GM18517 (cell line): ENCODE measurements around the gene CALD1.

Experiments used
- ATAC-seq: cut with Tn5 transposase; IDR thresholded peaks from one replicate; pipeline ENCODE4 v1.9.1; 2021; ENCODE audit warnings: mild to moderate bottlenecking, moderate library complexity; ENCODE audit not compliant: unreplicated experiment

CALD1 gene, protein sequence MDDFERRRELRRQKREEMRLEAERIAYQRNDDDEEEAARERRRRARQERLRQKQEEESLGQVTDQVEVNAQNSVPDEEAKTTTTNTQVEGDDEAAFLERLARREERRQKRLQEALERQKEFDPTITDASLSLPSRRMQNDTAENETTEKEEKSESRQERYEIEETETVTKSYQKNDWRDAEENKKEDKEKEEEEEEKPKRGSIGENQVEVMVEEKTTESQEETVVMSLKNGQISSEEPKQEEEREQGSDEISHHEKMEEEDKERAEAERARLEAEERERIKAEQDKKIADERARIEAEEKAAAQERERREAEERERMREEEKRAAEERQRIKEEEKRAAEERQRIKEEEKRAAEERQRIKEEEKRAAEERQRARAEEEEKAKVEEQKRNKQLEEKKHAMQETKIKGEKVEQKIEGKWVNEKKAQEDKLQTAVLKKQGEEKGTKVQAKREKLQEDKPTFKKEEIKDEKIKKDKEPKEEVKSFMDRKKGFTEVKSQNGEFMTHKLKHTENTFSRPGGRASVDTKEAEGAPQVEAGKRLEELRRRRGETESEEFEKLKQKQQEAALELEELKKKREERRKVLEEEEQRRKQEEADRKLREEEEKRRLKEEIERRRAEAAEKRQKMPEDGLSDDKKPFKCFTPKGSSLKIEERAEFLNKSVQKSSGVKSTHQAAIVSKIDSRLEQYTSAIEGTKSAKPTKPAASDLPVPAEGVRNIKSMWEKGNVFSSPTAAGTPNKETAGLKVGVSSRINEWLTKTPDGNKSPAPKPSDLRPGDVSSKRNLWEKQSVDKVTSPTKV

DNA sequence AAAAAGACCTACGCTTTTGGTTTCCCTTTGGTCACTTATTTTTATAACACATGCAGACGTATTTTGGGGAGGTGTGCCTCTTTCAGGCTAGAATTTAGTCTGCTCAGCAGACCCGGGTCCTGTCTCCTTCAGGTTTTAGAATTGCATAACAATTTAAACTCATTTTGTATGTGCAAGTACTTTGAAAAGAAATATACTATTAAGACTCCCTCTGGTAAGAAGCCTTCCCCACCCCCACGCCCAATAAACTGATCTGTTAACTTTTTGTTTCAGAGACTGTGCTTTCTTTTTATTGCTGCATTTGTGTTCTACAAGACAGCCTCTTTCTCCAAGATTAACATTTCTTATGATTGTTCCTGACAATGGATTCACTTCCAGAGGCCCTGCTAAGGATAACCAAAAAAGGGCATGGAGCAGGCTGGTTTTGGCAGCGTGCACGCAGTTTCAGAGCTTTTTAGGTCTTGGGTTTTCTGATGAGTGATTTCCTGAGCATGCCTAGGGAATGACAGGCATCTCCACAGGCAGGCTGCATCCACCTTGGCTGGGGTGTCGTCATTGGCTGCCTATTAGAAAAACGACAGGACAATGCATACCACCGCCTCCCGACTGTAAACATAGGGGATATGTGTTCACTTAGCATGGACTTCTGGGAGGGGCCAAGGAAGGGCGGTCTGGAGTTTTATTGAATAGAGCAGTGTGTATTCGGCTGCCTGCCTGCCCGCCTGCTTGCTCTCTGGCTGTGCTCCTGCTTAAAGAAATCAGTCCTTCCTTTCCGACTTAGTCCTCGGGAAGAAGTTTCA lies at the start of gene CALD1:
Gene CALD1, plus strand, starts transcription at position 694 of the 800 bp plus-strand sequence. CDS start 88,100 bp downstream, outside the sequence.
- ATAC-seq: no peak

DNA sequence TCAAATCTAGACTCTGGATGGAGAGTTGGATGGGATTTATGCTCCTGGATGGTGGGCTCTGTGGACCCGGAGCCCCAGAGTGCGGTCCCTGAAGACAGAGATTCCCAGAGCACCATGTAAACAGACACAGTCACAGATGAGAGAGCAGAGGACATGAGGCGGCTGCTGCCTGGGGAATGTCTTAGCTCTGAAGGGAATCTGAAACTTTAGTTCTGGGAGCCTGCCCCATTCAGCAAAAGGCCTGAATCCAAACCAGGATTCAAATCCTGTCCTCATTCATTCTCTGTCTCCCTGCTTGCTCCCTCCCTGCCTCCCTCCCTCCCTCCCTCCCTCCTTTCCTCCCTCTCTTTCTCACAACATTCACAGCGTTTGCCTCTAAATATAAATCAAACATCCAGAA lies 49.5 kb upstream of the CALD1 start:
- ATAC-seq: no peak

DNA sequence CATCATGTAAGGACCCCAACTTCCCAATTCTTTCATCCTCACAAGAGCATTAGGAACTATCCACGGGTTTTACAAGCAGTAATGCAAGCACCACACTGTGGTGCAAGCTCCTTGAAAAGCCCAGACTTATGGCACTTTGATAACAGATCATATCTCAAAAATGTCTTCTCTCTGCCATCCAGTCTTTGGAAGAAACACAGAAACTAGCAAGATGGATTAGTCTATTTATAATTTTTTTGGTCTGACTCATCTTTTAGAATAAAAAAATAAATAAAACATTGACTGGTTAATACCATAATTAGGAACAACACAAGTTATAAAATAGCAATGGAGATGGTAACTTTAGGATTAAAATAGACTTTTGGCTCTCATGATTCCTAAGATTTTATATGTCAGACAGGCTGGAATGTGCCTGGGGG lies 49.0 kb upstream of the CALD1 start:
- ATAC-seq: no peak

DNA sequence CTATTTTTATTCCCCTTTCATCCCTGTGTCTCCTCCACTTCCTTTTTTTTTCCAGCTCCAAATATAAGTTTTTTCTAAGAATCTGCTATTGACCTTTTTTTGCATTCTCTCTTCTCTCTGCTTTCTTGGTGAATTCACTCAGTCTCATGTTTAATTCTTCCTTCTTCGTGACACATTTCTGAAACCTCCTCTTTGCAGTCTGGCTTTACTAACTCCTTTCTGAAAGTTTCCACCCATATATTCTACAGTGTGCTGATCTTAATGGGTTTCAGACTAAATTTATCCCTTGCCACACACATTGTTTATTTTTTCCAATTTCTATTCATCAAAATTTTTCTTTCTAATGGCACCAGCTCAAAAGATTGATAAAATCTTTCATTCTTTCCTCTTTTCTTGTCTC lies 47.8 kb upstream of the CALD1 start:
- no peak for ATAC-seq

DNA sequence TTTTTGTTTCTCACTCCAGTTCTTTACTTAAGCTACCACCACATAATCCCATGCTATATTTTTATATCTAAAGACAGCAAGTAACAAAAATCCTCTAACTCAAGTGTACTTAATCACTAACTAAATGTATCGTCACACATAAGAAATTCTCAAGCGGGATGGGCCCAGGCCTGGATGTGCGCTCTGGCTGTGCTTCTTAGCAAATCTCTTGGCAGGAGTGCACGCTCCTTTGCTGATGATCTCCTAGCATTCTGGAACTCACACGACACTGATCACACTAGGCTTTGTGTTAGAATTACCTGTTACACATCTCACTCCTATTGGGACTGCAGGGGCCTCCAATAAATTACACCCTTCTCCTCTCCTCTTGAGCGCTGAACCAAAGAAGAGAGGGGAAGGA lies 46.7 kb upstream of the CALD1 start:
- no peak for ATAC-seq

DNA sequence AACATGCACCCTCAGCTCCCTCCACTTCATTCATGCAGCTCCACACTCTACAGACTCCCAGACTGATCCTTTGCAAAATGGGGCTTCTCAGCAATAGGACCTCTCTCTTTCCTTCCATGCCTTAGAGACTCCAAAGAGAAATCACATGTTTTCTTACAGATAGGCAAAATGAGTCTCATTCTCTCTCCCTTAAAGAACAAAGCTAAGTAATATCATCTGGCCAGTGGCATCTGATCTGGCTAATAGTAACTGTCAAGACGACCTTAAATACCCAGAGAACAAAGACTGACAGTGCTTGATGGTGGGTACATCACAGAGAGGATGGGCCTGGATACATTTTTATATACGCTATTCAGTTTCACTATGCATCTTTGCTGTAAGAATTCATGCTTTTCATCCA lies 43.1 kb upstream of the CALD1 start:
- ATAC-seq: no peak

DNA sequence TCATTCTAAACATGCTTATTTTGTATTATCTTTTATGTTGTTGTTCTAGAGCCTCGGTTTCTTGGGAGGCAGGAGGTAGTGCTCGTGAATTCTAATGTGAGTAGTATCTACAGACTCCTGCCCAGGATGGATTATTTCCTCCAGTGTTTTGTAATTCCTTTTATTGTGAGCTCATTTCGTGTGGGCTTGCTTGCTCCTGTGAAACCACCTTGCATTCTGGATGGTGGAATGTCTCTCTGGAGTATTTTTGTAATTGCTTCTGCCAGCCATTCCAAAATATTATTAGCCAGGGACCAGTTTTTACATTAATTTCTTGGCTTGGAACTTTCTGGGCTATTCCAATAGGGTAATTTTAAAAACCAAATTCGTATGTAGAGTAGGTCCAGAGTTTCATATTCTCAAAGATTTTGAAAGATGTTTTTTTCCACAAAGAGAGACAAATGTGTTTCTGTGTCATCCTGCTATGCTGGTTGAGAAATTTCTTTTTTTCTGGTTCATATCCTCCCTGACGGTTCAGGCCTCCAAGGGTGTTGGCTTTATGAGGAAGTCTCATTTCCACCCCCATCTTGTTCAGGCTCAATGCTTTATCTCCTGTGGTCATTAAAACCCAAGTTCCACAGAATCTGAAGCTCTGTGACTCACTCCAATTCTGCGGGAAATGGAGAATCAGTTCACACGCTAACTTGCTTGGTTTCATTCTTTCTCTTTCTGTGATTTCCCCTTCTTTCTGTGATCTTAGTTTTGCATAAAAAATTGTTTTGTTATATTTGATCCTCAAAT lies 41.7 kb upstream of the CALD1 start:
- no peak for ATAC-seq

DNA sequence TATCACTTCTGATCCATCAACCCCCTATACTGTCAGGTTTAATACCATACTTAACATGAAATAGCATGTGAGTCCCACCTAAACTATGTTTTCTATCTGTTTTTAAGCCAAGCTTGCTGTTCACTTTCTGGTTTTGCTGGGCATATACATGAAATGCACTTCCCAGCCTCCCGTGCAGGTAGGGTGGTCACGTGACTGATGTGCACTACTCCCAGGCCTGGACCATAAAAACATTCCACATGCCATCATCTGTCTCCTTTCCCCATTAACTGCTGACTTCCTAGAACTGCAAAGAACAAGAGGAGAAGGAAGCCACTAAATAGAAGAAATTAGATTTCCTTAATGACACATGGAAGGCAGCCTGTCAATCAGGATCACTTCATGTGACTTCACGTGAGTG lies 40.1 kb upstream of the CALD1 start:
- no peak for ATAC-seq

DNA sequence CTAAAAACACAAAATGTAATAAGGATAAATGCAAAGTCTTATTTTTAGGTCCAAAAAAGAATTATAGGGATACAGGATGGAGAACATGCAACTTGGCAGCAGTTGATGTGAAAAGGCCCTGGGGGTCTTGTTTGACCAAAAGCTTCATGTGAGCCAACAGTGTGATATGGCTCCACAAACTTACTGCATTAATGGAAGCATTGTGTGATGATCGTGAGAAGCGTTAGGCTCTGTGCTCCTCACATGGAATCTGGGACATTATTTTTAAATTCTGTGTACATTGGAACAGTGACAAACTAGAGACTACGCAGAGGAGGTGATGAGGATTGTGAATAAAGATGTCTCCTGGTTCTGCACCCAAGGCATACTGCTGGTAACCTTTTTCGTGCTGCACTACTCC lies 39.1 kb upstream of the CALD1 start:
- no peak for ATAC-seq

DNA sequence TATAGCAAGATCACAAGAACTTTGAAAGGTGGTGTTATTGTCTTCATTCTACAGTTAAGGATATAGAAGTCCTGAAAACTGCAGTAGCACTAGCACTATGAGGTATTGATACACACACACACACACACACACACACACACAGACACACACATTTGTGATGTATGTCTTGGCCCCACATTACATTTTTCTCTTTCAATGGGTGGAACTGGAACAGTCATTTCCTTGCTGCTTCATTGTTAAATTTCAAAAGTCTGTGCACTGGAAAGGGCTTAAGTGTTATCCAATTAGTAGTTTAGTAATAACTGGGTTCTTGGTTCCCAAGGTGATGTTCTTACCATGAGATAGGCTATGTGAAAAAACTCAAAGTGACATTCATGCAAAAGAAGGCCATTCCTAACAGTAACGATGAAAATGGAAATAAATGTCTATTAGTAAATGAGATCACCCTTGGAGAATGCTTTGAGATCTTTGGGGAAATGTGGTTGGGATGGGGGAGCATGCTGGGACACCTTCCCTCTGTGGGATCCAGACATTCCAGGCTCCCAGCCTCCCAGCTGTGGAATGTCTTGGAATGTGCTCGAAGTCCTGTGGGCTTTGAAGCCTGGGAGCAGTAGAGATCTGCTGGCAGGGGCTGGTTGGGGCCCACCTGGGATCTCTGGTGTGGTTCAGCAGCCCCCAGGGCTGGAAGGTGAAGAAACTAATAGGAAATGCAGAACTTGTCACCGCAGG lies 37.4 kb upstream of the CALD1 start:
- ATAC-seq: no peak

DNA sequence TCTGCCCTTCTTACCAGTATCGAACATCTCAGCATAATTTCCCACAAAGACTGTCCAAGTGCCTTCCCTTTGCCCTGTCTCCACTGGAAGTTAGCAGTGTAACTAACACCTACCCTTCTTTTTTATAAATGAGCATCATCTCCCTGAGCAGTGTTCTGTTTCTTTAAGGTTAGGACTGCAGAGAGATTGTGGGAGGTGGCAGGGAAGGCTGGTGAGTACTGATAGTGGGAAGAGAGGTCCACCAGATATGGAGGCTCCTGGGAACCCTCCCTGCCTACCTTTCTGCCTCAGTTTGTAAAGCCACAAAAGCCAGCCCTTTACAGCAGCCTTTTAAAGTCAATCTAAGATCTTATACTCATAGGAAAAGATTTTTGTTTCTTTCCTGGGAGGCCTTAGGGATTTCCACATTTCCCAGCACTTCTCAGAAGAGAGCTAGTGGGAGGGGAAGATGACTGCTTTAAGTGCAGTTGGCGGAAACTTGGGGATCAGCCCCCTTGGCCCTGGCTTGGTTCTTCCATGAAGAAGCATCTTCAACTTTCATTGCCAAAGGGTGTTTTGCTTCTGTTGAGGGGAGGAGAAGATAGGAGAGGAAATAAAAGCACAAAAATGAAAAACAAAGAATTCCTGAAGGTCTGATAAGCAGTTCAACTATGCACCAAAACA lies 36.6 kb upstream of the CALD1 start:
- no peak for ATAC-seq

DNA sequence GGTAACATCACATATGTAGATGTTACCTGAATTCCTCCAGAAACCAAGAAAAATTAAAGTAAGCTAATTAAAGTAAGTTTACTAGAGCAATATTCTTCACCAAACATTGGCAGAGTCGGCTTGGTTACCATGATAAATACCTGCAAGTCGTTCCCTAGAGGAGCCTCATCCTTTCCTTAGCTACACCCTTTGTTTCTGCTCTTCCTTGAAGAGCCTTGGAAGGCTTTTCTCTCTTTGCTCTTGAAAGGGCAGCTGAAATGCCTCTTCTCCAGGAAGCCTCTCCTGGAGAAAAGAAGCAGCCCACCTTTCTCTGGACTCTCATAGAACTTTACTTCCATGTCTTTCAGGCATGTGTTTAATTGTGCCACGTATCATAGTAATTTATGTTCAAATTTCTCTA lies 34.9 kb upstream of the CALD1 start:
- ATAC-seq: no peak

DNA sequence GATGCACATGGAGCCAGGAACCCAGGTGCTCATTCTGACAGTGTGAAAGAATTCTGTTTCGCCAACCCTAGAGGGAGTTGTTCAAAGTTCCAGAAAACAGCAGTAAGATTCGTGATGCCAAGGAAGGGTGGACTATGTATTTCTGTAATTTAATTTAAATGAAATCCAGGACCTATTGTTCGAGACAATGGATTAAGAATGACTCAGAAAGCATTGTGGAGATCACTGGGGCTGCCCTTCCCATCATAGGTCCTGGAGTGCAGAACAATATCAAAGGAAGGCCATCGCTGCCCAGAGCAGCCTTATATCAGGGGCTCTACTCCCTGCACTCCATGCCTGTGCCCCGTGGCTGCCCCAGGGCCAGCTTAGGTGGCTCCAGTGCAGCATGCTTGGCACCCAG lies 32.1 kb upstream of the CALD1 start:
- ATAC-seq: no peak

DNA sequence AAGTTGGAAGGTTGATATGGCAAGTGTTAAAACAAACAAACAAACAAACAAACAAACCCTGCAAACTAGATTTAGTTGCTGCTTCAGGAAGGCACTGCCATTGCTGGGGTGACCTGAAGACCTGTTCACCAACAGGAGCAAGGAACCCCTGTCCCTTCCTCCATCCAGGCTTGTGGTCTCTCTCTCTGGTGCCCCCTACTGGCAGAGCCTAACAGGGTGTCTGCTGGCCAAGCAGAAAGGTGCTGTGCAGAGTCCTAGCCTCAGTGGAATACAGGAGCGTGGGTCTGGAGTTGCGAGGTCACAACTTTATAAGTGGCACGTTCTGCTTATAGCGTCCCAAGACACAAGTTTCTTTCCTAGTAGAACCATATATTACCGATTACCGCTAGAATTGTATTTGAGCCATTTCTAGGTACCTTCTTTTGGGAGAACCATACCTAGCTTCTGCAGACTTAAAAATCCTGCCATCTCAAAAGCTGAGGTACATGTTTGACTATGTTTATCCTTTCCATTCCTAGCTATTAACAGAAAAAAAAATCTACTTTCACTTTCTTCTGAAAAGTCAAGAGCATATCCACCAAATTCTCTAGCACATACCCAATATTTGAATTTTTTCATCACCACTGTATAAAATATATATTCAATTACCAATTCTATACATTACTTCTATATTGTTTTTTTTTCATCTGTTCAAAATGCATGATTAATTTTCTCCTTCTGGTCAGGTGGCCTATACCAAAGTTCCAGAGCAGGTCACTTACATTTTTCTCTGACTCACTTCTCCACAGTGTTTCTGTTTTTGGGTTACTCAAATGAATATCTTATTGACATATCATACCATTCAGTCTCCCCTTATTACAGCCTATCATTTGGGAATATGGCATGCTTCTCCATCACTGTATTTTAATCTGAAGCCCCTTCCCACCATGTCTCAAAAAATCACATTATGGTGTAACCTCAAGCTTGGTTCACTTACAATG lies 29.1 kb upstream of the CALD1 start:
- no peak for ATAC-seq

DNA sequence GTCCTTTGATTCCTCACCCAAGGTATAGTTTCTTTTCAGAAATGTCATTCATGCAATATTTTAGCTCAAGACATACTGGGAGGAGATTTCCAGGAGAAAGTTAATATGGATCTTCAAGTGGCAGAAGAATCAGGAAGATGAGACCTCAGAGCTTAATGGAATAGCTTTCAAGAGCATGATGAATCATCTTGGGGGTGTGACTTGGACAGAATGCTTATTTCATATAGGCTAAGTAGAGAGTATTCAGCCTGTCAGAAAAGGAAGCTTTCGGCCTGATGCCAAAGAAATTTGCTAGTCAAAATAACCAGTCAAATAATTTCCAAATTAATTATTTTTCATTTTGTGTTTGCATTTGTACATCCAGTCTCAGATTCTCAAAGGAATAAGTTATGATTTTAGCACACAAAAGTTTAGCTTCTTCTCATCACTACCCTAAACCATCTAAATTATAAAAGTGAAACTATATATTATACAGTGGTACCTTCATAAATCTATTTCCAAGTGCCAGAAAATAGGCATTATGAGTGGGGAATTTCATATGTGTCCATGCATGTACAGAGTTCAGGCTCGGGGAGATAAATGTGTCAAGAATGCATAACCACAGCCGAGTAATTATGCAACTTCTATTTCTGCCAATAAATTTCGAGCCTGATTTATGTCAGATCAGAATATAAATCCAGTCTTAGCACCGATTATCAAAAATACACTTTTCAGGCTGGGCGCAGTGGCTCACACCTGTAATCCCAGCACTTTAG lies 27.3 kb upstream of the CALD1 start:
- no peak for ATAC-seq

DNA sequence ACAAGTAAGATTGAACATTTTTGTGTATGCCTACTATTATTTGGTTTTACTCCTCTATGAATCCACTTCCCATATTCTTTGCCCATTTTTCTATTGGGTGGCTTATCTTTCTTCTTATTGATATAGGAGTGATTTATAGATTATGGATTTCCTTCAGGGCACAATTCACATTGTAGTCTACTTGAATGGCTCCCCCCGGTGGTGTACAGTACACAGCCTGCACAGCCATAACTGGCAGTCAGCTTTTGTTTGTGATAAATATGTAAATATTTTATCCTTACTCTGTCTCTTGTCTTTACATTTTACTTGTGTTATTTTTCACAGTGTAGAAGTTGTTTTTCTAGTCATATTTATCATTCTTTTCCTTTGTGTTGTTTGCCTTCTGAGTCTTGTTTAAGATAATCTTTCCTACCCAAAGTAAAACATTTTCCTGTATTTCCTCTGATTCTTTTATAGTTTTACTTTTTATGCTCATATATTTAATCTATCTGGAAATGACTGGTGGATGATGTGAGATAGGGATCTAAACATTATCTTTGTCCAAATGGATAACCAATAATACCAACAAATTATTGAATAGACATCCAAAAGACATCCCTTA lies 23.9 kb upstream of the CALD1 start:
- no peak for ATAC-seq

DNA sequence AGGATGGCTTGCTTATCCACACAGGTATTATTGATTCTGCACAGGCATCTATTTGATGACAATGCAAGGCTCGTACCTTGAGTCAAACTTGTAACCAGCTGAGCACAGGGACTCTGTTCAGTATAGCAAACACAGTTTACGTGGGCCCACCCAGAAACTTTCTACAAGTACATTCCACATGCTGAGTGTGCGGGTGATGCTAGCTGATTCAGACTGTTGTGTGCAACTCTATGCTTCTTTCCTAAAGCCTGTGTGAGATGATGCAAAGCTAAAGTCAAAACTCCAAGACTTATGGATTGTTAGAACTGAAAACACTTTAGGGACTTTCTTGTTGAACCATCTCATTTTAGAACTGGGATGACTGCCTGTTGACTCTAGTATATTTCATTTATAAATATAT lies 21.5 kb upstream of the CALD1 start:
- no peak for ATAC-seq
